Natural killer cell treated with Interleukin-12 subunit alpha and Interleukin-12 subunit beta and Interleukin-15 and Interleukin-18, amount 100 ng/mL, for 72 hours (primary cell): ENCODE results near the gene ZNF804A. TPM values are rescaled to one million over a fixed set of nuclear protein-coding genes. Genes with fewer than 3 reads are reported as not detected.

Experiments
- ATAC-seq, 2 donors: fragments of 150-1000 bp; cut with Tn5 transposase in 1 of 2; sonication (Bioruptor Pico), chemical (Tn5 transposase) in 1 of 2; 2 replicates each; pipeline ENCODE4 v1.10.0; 2021
- DNase-seq: peaks from one replicate; pipeline ENCODE4 v3.0.0; 2022; ENCODE audit warnings: low spot score
- H3K27ac Mint-ChIP-seq, 2 donors: 1 replicate in 1 of 2; 2 replicates in 1 of 2; pipeline ENCODE4 v1.8.0; 2022; ENCODE audit warnings: mixed read lengths in 2 of 2, mild to moderate bottlenecking in 1 of 2, moderate library complexity in 1 of 2
- H3K27me3 Mint-ChIP-seq, 2 donors: 1 replicate in 1 of 2; 2 replicates in 1 of 2; pipeline ENCODE4 v1.8.0; 2022; ENCODE audit warnings: mixed read lengths in 2 of 2
- H3K36me3 Mint-ChIP-seq: one replicate; pipeline ENCODE4 v1.8.0; 2022; ENCODE audit warnings: mixed read lengths
- H3K4me1 Mint-ChIP-seq, 2 donors: 1 replicate in 1 of 2; 2 replicates in 1 of 2; pipeline ENCODE4 v1.8.0; 2022; ENCODE audit warnings: low read depth in 2 of 2, mixed read lengths in 2 of 2, mild to moderate bottlenecking in 1 of 2
- H3K4me3 Mint-ChIP-seq: one replicate; pipeline ENCODE4 v1.8.0; 2022; ENCODE audit warnings: mixed read lengths
- H3K9me3 Mint-ChIP-seq: 2 replicates; pipeline ENCODE4 v1.8.0; 2022; ENCODE audit warnings: mixed read lengths
- total RNA-seq, 2 donors: library from RNA; stranded (reverse); gene quantifications; one replicate each; pipeline ENCODE4 v1.2.3, GENCODE V29; 2022

The ZNF804A gene
- total RNA-seq, 2 donors from 2014 or later = 0.08 TPM; not detected in 1

GRCh38 chr2:184765112-184765895 lies 167.0 kb downstream of the ZNF804A start:
- no peak for ATAC-seq
- DNase-seq = no peak
- Mint-ChIP-seq H3K4me1 (no peaks in the 10 kb centered on the region), H3K9me3 (peaks cover 8% of the 10 kb centered on the region), H3K36me3 (no peaks in the 10 kb centered on the region), H3K27ac (no peak overlapping the region), H3K4me3 (peak overlapping the region; percentile 6), H3K27me3 (no peaks in the 10 kb centered on the region)

- H3K9me3 Mint-ChIP-seq = peaks cover 8% of the 10 kb centered on the region
- H3K27me3 Mint-ChIP-seq = no peaks in the 10 kb centered on the region
- H3K36me3 Mint-ChIP-seq = no peaks in the 10 kb centered on the region
- DNase-seq (no peak), ATAC-seq (no peak)
- H3K4me1 Mint-ChIP-seq = no peaks in the 10 kb centered on the region
- H3K27ac Mint-ChIP-seq = no peak overlapping the region
- H3K4me3 Mint-ChIP-seq = no peak overlapping the region
Observed at GRCh38 chr2:184767059-184767458, 168.7 kb downstream of the ZNF804A start.

GRCh38 chr2:184769023-184769422 lies 170.7 kb downstream of the ZNF804A start:
- no peak overlapping the region for H3K27ac Mint-ChIP-seq
- peaks cover 8% of the 10 kb centered on the region for H3K9me3 Mint-ChIP-seq
- ATAC-seq (no peak), DNase-seq (no peak)
- no peaks in the 10 kb centered on the region for H3K36me3 Mint-ChIP-seq
- no peaks in the 10 kb centered on the region for H3K4me1 Mint-ChIP-seq
- H3K27me3 Mint-ChIP-seq = no peaks in the 10 kb centered on the region
- H3K4me3 Mint-ChIP-seq = no peak overlapping the region

GRCh38 chr2:184769686-184770085 lies 171.4 kb downstream of the ZNF804A start:
- Mint-ChIP-seq H3K27ac (no peak overlapping the region), H3K4me1 (no peaks in the 10 kb centered on the region), H3K4me3 (no peak overlapping the region), H3K9me3 (peaks cover 12% of the 10 kb centered on the region), H3K27me3 (no peaks in the 10 kb centered on the region), H3K36me3 (no peaks in the 10 kb centered on the region)
- no peak for DNase-seq
- ATAC-seq = no peak

GRCh38 chr2:184779777-184780176 lies 181.4 kb downstream of the ZNF804A start:
- Mint-ChIP-seq H3K27ac (no peak overlapping the region), H3K27me3 (no peaks in the 10 kb centered on the region), H3K4me3 (no peak overlapping the region), H3K36me3 (no peaks in the 10 kb centered on the region), H3K4me1 (no peaks in the 10 kb centered on the region), H3K9me3 (peaks cover 18% of the 10 kb centered on the region)
- ATAC-seq = no peak
- DNase-seq = no peak

GRCh38 chr2:184780384-184780783 lies 182.1 kb downstream of the ZNF804A start:
- DNase-seq (no peak), ATAC-seq (no peak)
- no peaks in the 10 kb centered on the region for H3K36me3 Mint-ChIP-seq
- peaks cover 18% of the 10 kb centered on the region for H3K9me3 Mint-ChIP-seq
- no peak overlapping the region for H3K27ac Mint-ChIP-seq
- H3K27me3 Mint-ChIP-seq = no peaks in the 10 kb centered on the region
- no peaks in the 10 kb centered on the region for H3K4me1 Mint-ChIP-seq
- no peak overlapping the region for H3K4me3 Mint-ChIP-seq

- Mint-ChIP-seq H3K36me3 (no peaks in the 10 kb centered on the region), H3K4me3 (no peak overlapping the region), H3K4me1 (no peaks in the 10 kb centered on the region), H3K9me3 (peaks cover 18% of the 10 kb centered on the region), H3K27me3 (no peaks in the 10 kb centered on the region), H3K27ac (no peak overlapping the region)
- no peak for DNase-seq
- no peak for ATAC-seq
Observed at GRCh38 chr2:184780944-184781343, 182.6 kb downstream of the ZNF804A start.

- Mint-ChIP-seq H3K9me3 (peaks cover 15% of the 10 kb centered on the region), H3K36me3 (no peaks in the 10 kb centered on the region)
Observed at GRCh38 chr2:184783576-184783975, 185.2 kb downstream of the ZNF804A start.

GRCh38 chr2:184793176-184793575 lies 194.8 kb downstream of the ZNF804A start:
- H3K27ac Mint-ChIP-seq = no peak overlapping the region
- peak in 1 of 2 donors; percentile 46 for ATAC-seq
- DNase-seq = no peak
- no peaks in the 10 kb centered on the region for H3K36me3 Mint-ChIP-seq
- H3K4me1 Mint-ChIP-seq = no peaks in the 10 kb centered on the region
- H3K27me3 Mint-ChIP-seq = no peaks in the 10 kb centered on the region
- H3K9me3 Mint-ChIP-seq = peaks cover 26% of the 10 kb centered on the region
- H3K4me3 Mint-ChIP-seq = no peak overlapping the region

More at GRCh38 chr2:184783576-184783975, 185.2 kb downstream of the ZNF804A start:
- Mint-ChIP-seq H3K4me1 (no peaks in the 10 kb centered on the region), H3K27ac (no peak overlapping the region), H3K4me3 (no peak overlapping the region), H3K27me3 (no peaks in the 10 kb centered on the region)
- DNase-seq = no peak
- no peak for ATAC-seq

- ATAC-seq (no peak), DNase-seq (no peak)
- Mint-ChIP-seq H3K27me3 (no peaks in the 10 kb centered on the region), H3K4me3 (no peak overlapping the region), H3K9me3 (peaks cover 31% of the 10 kb centered on the region), H3K27ac (no peak overlapping the region), H3K36me3 (peaks cover 8% of the 10 kb centered on the region), H3K4me1 (no peaks in the 10 kb centered on the region)
Observed at GRCh38 chr2:184799379-184799778, 201.1 kb downstream of the ZNF804A start.

- DNase-seq = no peak
- H3K9me3 Mint-ChIP-seq = peaks cover 22% of the 10 kb centered on the region
- no peaks in the 10 kb centered on the region for H3K27me3 Mint-ChIP-seq
- no peaks in the 10 kb centered on the region for H3K4me1 Mint-ChIP-seq
- H3K36me3 Mint-ChIP-seq = peaks cover 24% of the 10 kb centered on the region
- H3K27ac Mint-ChIP-seq = no peak overlapping the region
- ATAC-seq = no peak
- no peak overlapping the region for H3K4me3 Mint-ChIP-seq
Observed at GRCh38 chr2:184814421-184814820, 216.1 kb downstream of the ZNF804A start.

- H3K4me1 Mint-ChIP-seq = no peaks in the 10 kb centered on the region
- ATAC-seq = no peak
- no peaks in the 10 kb centered on the region for H3K27me3 Mint-ChIP-seq
- H3K27ac Mint-ChIP-seq = no peak overlapping the region
- DNase-seq = no peak
- H3K36me3 Mint-ChIP-seq = peaks cover 25% of the 10 kb centered on the region
- H3K9me3 Mint-ChIP-seq = peaks cover 22% of the 10 kb centered on the region
- no peak overlapping the region for H3K4me3 Mint-ChIP-seq
Observed at GRCh38 chr2:184815824-184816223, 217.5 kb downstream of the ZNF804A start.

- H3K36me3 Mint-ChIP-seq = no peaks in the 10 kb centered on the region
Observed at GRCh38 chr2:184824597-184824996, 226.3 kb downstream of the ZNF804A start.

GRCh38 chr2:184830531-184830930 lies 232.2 kb downstream of the ZNF804A start:
- no peak for ATAC-seq
- H3K27me3 Mint-ChIP-seq = no peaks in the 10 kb centered on the region
- H3K4me3 Mint-ChIP-seq = no peak overlapping the region
- H3K27ac Mint-ChIP-seq = no peak overlapping the region
- H3K36me3 Mint-ChIP-seq = no peaks in the 10 kb centered on the region
- no peak for DNase-seq
- H3K9me3 Mint-ChIP-seq = peaks cover 4% of the 10 kb centered on the region
- no peaks in the 10 kb centered on the region for H3K4me1 Mint-ChIP-seq

More at GRCh38 chr2:184824597-184824996, 226.3 kb downstream of the ZNF804A start:
- no peak for DNase-seq
- Mint-ChIP-seq H3K4me3 (no peak overlapping the region), H3K9me3 (peaks cover 8% of the 10 kb centered on the region), H3K27ac (no peak overlapping the region), H3K27me3 (no peaks in the 10 kb centered on the region), H3K4me1 (no peaks in the 10 kb centered on the region)
- ATAC-seq = no peak
